AG10803 (cell line): ENCODE data around the gene USP9X.

Source experiments
- DNase-seq: peaks from one replicate; pipeline ENCODE4 v3.0.0; 2010; ENCODE audit warnings: low read depth
- H3K4me3 ChIP-seq: 2 replicates; pipeline ENCODE4 v1.5.1; 2011; ENCODE audit warnings: mild to moderate bottlenecking, low read length, control low read depth
- TF ChIP-seq, protein P1 (sequence below): conservative IDR thresholded peaks from 2 replicates; pipeline ENCODE4 v1.5.1; 2011; ENCODE audit warnings: mild to moderate bottlenecking, low read length, control low read depth, inconsistent platforms

Gene USP9X

DNA sequence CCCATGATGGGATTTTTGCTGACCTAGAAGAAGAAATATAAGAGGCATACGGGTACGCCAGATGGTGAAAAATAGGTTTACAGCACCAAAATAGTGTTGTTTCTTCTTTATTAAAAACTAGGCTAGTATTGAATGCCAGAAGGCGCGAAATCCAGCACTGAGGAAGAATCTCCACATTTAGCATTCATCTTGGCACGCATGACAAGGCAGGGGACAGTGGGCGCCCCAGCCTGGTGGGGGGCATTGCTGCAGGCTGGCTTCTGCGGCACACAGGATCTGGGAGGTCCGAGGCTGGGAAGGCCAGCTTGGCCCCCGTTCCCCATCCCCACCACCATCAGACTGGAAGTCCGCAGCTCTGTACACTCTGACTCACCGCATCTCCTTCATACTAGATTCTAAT, 173.0 kb downstream of the USP9X start:
- no peak overlapping the region for H3K4me3 ChIP-seq
- TF ChIP-seq, protein P1, sequence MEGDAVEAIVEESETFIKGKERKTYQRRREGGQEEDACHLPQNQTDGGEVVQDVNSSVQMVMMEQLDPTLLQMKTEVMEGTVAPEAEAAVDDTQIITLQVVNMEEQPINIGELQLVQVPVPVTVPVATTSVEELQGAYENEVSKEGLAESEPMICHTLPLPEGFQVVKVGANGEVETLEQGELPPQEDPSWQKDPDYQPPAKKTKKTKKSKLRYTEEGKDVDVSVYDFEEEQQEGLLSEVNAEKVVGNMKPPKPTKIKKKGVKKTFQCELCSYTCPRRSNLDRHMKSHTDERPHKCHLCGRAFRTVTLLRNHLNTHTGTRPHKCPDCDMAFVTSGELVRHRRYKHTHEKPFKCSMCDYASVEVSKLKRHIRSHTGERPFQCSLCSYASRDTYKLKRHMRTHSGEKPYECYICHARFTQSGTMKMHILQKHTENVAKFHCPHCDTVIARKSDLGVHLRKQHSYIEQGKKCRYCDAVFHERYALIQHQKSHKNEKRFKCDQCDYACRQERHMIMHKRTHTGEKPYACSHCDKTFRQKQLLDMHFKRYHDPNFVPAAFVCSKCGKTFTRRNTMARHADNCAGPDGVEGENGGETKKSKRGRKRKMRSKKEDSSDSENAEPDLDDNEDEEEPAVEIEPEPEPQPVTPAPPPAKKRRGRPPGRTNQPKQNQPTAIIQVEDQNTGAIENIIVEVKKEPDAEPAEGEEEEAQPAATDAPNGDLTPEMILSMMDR: no peak
- no peak for DNase-seq

DNA sequence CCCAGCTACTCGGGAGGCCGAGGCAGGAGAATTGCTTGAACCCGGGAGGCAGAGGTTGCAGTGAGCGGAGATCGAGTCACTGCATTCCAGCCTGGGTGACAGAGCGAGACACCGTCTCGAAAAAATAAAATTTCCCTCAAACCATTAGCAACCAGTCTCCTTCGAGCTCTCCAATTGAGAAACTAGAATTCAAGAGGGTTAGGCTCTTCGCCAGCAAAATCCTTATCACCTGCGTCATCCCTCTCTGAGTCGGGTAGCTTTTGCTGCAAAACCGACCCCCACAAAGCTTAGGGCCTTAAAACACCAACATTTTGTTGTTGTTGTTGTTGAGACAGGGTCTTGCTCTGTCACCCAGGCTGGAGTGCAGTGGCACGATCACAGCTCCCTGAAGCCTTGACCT, 173.6 kb downstream of the USP9X start:
- no peak overlapping the region for H3K4me3 ChIP-seq
- no peak for DNase-seq
- TF ChIP-seq, protein P1: no peak

DNA sequence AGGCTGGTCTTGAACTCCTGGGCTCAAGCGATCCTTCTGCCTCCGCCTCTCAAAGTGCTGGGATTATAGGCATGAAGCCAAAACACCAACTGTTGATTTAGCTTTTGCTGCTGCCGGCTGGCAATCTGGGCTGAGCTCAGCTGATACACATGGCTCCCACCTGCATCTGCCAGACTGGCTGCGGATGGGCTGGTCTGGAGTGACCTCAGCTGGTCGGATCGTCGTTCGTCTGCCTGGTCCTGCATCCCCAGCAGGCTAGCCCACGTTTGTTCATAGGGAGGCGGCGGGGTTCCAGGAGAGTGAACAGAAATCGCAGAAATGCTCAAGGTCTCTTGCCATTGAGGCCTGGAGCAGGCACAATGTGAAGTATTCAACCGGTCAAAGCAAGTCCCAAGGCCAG, 174.3 kb downstream of the USP9X start:
- TF ChIP-seq, protein P1: no peak
- peak; percentile 71 for DNase-seq
- no peak overlapping the region for H3K4me3 ChIP-seq

DNA sequence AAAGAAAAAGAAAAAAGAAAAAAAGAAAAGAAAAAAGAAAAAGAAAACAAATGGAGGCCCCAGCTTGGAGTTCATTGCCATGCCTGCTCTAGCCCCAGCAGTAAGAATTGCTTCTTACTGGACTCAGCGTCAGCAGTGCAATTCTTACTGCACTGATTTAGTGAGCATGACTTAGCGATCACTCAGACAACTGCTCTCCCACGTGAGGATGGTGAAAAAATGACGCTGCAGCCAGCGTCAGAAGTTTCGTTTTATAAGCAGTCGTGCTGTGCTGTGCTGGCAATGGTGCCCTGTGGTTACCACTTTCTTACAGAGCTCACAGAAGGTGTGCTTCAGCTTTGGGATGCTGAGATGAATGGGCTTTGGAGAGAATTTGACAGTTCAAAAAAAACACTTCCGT, 180.4 kb downstream of the USP9X start:
- DNase-seq: peak; percentile 80
- TF ChIP-seq, protein P1: no peak
- H3K4me3 ChIP-seq: peak overlapping the region; percentile 22

DNA sequence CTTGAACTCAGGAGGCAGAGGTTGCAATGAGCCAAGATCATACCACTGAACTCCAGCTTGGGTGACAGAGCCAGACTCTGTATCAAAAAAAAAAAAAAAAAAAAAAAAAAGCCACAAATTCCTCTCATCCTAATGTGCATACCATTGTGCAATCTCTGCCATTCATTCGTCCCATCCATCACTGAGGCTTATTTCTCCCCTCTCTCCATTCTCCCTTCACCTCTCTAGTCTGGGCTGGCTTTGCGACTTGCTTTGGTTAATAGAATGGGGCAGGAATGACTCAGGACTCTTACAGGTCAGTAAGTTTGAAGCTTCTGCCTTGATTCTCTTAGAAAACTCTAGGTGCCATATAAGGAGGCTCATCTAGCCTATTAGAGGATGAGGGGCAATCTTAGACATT, 188.4 kb downstream of the USP9X start:
- peak; percentile 73 for DNase-seq
- TF ChIP-seq, protein P1: no peak
- no peak overlapping the region for H3K4me3 ChIP-seq

DNA sequence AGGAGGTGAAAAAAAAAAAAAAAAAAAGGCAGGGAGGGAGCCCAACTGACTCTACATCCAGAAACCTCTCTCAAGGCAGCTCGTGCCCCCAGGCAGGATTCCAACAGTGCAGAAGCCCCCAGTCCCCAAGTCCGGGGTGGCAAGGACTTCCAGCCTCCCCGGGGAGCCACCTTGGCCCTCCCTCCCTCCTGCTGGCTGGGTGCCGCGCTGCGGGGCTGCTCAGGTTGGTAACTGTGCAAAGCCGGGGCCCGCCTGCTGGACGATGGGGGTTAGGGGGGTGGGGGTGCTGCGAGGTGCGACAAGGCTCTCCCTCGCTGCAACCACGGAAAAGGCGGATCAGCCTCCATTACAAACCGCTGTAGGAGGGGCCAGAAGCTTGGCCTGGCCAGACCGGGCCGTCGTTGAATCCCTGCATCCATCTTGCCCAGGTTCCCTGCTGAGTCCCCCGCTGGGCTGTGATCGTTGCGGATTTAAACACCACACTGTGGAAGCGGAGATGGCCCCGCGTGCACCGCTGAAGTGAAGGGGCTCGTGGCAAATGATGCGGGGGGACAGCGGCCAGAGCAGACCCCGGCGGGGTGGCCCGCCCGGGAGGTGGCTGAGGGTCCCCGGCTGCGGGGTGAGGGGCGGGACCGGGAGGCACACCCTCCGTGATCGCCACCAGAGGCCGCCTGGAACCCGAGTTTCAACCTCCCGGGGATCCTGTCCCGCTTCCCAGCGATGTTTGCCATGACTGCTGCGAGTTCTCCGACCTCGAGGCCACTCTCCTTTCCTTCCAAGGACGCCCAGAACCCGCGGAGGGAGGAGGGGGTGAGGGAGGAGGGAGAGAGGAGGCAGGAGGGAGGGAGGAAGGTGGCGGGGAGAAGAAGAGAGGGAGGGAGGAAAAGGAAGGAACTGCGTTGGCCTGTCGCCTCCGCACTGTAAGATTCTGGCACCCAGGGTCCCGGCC, 190.7 kb downstream of the USP9X start:
- H3K4me3 ChIP-seq: peak overlapping the region; percentile 56
- DNase-seq: peak; percentile 49
- TF ChIP-seq, protein P1: peak; percentile 46
